C4-2B (cell line): ENCODE measurements around the gene KCNK17.

Experiments
- ZFX ChIP-seq: fragments of 450-650 bp; IDR thresholded peaks from 2 replicates; pipeline ENCODE4 v1.6.1; 2017
- TF ChIP-seq, protein P1 (sequence below): fragments of 450-650 bp; conservative IDR thresholded peaks from 2 replicates; pipeline ENCODE4 v1.5.1; 2017; ENCODE audit warnings: mild to moderate bottlenecking

DNA sequence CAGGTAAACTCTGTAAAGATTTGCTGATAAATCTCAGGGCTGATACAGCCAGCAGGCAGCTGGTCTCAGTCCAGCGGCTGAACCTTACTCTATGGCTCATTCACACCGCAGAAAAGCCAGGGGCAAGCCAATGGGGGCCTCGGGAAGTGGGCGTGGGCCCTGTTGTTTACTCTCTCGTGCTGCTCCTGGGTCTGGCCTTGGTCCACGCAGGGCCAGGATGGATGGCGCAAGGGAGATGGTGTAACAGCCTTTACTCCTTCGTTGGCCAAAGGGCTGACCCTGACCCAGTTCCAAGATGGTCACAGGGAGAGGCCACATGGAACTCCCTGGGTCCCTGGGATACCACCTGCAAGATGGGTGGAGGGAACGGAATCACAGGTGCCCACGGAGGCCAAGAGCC lies 16.2 kb downstream of the KCNK17 start:
- TF ChIP-seq, protein P1, sequence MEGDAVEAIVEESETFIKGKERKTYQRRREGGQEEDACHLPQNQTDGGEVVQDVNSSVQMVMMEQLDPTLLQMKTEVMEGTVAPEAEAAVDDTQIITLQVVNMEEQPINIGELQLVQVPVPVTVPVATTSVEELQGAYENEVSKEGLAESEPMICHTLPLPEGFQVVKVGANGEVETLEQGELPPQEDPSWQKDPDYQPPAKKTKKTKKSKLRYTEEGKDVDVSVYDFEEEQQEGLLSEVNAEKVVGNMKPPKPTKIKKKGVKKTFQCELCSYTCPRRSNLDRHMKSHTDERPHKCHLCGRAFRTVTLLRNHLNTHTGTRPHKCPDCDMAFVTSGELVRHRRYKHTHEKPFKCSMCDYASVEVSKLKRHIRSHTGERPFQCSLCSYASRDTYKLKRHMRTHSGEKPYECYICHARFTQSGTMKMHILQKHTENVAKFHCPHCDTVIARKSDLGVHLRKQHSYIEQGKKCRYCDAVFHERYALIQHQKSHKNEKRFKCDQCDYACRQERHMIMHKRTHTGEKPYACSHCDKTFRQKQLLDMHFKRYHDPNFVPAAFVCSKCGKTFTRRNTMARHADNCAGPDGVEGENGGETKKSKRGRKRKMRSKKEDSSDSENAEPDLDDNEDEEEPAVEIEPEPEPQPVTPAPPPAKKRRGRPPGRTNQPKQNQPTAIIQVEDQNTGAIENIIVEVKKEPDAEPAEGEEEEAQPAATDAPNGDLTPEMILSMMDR = no peak
- TF ChIP-seq ZFX = no peak
